ENCODE measurements around the gene ROCK2. TPM values are rescaled to one million over a fixed set of nuclear protein-coding genes. Genes with fewer than 3 reads are reported as not detected.
A peak's percentile ranks its signal among the peaks of the same experiment; 100 is the strongest.

The ROCK2 gene
- polyA plus RNA-seq, 1 experiment = 6.0 TPM

- no peaks in the 10 kb centered on the region for H3K27me3 ChIP-seq (ENCODE audit: control insufficient read depth, insufficient read depth, low read length)
- CTCF ChIA-PET = interaction anchor here (0.7 to 1.9 kb wide), 4 partner anchors 12 to 513 kb away, joined by 3 to 4 read pairs (median 4); no protein-coding TSS in a partner anchor
- no peak for TF ChIP-seq CTCF (IDR thresholded peaks at IDR 0.05; ENCODE audit: insufficient read depth, low read depth, low read length)
- POLR2A ChIA-PET = interaction anchor here (0.5 to 1.8 kb wide), 6 partner anchors 16 to 190 kb away, joined by 3 to 12 read pairs (median 3); partner anchors contain the start of gene SLC66A3
- peak; percentile 81 for DNase-seq (ENCODE audit: low read depth)
- no peaks in the 10 kb centered on the region for H3K36me3 ChIP-seq (ENCODE audit: control insufficient read depth, insufficient read depth, low read length)
- peak overlapping the region; percentile 66 for H3K4me3 ChIP-seq (ENCODE audit: low read depth, low read length)
Measured at GRCh38 chr2:11344956-11345677, 681 bp upstream of the ROCK2 start.

- peak overlapping the region; percentile 66 for H3K4me3 ChIP-seq (ENCODE audit: low read depth, low read length)
- TF ChIP-seq CTCF (IDR thresholded peaks at IDR 0.05; ENCODE audit: insufficient read depth, low read depth, low read length) = no peak
- ChIA-PET POLR2A (interaction anchor here (1.8 kb wide), 1 partner anchor 31 kb away, joined by 12 read pairs; no protein-coding TSS in a partner anchor), CTCF (interaction anchor here (0.7 to 2.0 kb wide), 5 partner anchors 13 to 211 kb away, joined by 3 to 7 read pairs (median 4); a partner anchor contains a TSS)
- DNase-seq (ENCODE audit: low read depth) = no peak
- H3K36me3 ChIP-seq (ENCODE audit: control insufficient read depth, insufficient read depth, low read length) = no peaks in the 10 kb centered on the region
- no peaks in the 10 kb centered on the region for H3K27me3 ChIP-seq (ENCODE audit: control insufficient read depth, insufficient read depth, low read length)
Measured at GRCh38 chr2:11343650-11344341, 640 bp downstream of the ROCK2 start.

- ChIA-PET POLR2A (no interaction called here), CTCF (interaction anchor here (1.3 to 2.0 kb wide), 4 partner anchors 27 to 210 kb away, joined by 3 to 7 read pairs (median 4); a partner anchor contains a TSS)
- H3K27me3 ChIP-seq (ENCODE audit: control insufficient read depth, insufficient read depth, low read length) = no peaks in the 10 kb centered on the region
- H3K36me3 ChIP-seq (ENCODE audit: control insufficient read depth, insufficient read depth, low read length) = no peaks in the 10 kb centered on the region
- peak overlapping the region; percentile 66 for H3K4me3 ChIP-seq (ENCODE audit: low read depth, low read length)
- no peak for DNase-seq (ENCODE audit: low read depth)
- TF ChIP-seq CTCF (IDR thresholded peaks at IDR 0.05; ENCODE audit: insufficient read depth, low read depth, low read length) = no peak
Measured at GRCh38 chr2:11343368-11343649, 1.1 kb downstream of the ROCK2 start.

- no peaks in the 10 kb centered on the region for H3K36me3 ChIP-seq (ENCODE audit: control insufficient read depth, insufficient read depth, low read length)
- peak; percentile 17 for DNase-seq (ENCODE audit: low read depth)
- no peak for TF ChIP-seq CTCF (IDR thresholded peaks at IDR 0.05; ENCODE audit: insufficient read depth, low read depth, low read length)
- CTCF ChIA-PET = interaction anchor here (0.8 to 2.0 kb wide), 6 partner anchors 11 to 210 kb away, joined by 3 to 7 read pairs (median 4); a partner anchor contains a TSS
- POLR2A ChIA-PET = interaction anchor here (1.1 kb wide), 1 partner anchor 32 kb away, joined by 3 read pairs; no protein-coding TSS in a partner anchor
- H3K4me3 ChIP-seq (ENCODE audit: low read depth, low read length) = peak overlapping the region; percentile 66
- no peaks in the 10 kb centered on the region for H3K27me3 ChIP-seq (ENCODE audit: control insufficient read depth, insufficient read depth, low read length)
Measured at GRCh38 chr2:11342551-11343367, 1.7 kb downstream of the ROCK2 start.
